T1000 (cell line): ENCODE results near the gene AADACL4.
"Not testable (repeated sequence)": the region's sequence is repeated elsewhere in the genome, so short reads cannot be mapped to it uniquely, and the experiment has no call there.

Source experiments
- DNase-seq: peaks from one replicate; lab custom pipeline; 2025; ENCODE audit warnings: mixed read lengths; lab: John Stamatoyannopoulos, UW

AADACL4 gene

DNA sequence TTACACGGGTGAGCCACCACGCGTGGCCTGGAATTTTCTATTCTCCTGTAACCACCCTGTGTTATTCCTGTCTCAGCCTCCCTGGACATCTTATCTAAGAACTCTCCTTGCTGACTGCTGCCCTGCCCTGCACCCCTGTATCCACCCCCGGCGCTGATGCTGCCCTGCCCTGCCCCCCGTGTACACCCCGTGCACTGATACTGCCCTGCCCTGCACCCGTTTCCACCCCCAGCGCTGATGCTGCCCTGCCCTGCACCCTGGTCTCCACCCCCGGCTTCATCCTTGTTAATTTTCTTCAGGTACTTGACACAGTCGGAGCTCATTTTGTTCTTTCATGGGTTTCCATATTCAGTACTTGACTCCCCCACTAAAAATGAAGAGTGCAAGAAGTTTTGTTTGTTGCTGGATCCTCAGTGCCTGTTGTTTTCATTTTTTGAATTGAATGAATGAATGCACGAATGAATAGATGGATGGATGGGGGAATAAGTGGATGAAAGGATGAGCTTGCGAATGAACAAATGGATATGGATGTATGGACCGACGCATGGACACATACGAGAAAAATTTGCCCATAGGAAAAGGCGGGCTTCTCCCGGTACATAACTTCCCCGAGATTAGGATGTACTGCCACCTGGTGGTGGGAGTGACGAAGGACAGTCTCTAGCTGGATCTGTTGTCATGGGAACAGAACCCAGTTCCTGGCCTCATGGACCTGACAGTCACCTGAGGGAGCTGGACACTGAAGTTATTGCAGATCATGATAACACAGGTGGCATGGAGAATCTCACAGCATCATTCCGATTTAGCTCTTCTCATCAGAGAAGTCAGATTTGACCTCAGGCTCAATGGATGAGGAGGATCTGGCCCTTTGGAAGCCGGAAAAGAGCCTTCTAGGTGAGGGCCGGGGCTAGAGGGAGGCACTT is 14.9 kb downstream of the AADACL4 start:
- peak; percentile 48 for DNase-seq

DNA sequence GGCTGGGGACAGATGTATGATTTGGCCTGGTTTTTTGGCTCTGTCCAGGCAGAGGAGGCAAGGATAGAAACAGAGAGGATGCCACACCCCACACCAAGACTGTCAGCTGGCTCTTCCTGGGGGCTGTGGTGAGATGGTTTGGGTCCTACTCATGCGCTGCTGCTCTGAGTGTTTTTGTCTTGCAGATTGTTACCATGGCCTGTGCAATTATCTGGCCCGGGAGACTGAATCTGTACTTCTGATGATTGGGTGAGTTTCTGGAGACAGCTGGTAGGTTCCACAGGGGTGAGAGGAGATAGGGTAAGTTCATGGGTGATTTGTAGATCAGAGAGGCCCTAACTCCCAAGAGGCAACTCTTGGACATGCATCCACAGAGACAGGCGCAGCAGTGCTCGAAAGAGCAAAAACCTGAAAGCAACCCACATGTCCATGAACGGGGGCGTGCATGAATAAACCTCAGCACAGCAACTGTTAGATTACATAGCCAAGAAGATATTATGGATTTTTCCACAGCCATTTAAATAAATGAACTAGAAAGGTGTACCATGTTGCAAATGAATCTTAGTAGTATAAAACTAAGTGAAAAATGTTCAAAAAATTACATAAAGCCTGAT is 17.8 kb downstream of the AADACL4 start:
- no peak for DNase-seq

DNA sequence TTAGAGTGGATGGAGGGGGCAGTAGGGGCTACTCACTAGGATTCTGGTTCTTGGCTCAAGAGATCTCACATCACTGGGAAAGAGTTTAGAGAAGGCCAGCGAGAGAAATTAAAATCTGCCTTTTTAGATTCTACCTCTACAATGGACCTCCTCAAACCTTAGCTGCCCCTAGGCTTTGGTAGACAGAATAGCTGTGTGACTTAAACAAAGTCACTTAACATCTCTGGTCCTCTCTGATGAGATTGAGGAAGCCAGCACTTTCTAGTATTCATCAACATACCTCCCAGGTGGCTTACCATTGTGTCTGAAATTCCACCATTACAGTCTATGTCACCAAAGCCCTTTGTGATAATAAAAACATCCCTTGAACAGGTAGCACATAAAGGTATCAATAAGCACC is 18.7 kb downstream of the AADACL4 start:
- no peak for DNase-seq

DNA sequence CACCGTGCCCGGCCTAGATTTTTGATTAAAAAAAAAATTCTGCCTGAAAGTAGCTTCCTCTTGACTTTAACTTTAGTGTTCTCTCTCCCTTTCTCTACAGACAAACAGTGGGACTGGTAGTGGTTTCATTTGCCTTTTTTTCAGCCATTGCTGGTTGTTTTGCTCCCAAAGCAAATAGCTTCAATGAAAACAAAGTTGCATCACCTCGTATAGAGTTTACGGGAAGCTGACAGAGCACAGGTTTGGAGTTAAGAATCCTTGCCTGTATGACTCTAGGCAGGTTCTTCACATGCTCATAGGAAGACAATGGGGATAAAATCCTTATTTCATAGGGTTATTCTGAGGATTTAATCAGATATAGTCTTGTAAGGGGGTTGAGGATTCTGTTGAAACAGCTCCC is 21.6 kb downstream of the AADACL4 start:
- DNase-seq: no peak

DNA sequence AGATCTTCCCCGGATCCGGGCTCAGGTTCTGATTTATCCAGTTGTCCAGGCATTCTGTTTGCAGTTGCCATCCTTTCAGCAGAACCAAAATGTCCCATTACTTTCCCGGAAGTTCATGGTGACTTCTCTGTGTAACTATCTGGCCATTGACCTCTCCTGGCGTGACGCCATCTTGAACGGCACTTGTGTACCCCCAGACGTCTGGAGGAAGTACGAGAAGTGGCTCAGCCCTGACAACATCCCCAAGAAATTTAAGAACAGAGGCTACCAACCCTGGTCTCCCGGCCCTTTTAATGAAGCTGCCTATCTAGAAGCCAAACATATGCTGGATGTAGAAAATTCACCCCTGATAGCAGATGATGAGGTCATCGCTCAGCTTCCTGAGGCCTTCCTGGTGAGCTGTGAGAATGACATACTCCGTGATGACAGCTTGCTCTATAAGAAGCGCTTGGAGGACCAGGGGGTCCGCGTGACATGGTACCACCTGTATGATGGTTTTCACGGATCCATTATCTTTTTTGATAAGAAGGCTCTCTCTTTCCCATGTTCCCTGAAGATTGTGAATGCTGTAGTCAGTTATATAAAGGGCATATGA is 22.4 kb downstream of the AADACL4 start:
- no peak for DNase-seq

DNA sequence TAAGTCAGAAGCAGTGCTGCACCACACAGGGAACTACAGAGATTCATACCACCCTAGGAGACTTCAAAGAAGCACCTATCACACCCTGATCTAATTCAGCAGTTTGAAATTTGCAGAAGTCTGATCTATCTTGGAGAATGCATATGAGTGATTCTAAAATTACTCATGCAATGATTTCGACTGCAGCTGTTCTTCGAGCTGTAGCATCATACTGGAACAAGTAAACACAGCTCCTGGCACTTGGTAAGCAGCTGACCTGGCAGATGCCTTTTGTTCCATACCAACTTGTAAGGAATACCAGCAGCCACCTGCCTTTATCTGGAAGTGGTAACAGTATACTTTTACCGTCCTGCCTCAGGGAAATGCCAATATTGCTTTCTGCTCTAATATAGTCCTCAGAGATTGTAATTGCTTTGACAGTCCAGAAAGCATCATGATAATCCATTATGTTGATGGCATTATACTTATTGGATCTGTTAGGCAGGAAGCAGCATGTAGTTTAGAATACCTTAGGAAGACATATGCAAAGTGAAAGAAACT is 25.7 kb downstream of the AADACL4 start:
- no peak for DNase-seq

DNA sequence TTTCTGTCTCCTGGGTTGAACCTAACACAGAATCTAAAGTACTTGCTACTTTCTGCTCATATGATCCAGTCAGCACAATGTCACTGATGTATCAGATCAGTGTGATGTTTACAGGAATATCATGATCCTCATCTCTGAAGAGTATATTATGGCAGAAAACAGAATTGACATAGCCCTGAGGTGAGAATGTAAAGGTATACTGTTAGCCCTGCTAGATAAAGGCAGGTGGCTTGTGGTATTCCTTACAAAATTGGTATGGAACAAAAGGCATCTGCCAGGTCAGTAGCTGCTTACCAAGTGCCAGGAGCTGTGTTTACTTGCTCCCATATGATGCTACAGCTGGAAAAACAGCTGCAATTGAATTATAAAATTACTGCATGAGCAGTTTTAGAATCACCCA is 30.5 kb downstream of the AADACL4 start:
- DNase-seq: no peak

DNA sequence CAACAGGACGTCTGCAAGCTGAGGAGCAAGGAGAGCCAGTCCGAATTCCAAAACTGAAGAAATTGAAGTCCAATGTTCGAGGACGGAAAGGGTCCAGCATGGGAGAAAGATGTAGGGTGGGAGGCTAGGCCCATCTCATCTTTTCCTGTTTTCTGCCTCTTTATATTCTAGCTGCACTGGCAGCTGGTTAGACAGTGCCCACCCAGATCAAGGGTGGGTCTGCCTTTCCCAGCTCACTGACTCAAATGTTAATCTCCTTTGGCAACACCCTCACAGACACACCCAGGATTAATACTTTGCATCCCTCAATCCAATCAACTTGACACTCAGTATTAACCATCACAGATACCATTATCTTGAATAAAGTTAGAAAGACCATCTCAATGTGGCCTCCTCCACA is 32.2 kb downstream of the AADACL4 start:
- DNase-seq: not testable (repeated sequence)

DNA sequence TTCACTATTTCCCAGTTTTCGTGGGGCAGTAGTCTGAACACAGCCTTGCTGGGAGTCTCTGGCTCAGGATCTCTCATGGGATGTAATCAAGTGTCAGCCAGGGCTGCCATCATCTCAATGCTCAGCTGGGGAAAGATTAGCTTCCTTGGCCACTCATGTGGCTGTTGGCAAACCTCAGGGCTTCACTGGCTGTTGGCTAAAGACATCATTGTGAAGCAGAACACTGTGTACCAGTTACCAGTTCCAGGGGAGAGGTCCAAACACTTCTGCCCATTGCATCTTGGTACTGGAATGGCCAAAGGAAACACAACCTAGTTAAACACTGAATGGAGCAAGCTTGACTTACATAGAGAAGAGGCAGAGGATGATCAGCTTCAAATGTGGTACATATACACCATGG is 33.7 kb downstream of the AADACL4 start:
- no peak for DNase-seq

DNA sequence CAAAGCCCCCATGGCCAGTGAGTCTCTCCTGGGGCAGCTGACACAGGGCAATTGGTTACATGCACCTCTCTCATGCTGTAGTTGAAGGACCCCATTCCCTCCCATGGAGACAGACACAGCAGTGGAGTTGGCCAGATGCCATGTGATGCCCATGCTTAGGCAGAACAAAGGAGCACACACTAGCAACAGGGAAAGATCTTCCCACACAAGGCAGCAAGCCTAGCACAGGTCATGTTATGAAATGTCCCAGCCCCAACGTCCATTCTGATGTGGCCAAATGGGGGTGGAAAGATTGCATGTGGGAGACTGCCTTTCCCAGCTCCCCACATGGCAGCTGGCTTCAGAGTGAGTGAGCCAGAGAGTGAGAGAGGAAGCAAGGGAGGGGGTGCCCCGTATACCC is 34.5 kb downstream of the AADACL4 start:
- DNase-seq: no peak

DNA sequence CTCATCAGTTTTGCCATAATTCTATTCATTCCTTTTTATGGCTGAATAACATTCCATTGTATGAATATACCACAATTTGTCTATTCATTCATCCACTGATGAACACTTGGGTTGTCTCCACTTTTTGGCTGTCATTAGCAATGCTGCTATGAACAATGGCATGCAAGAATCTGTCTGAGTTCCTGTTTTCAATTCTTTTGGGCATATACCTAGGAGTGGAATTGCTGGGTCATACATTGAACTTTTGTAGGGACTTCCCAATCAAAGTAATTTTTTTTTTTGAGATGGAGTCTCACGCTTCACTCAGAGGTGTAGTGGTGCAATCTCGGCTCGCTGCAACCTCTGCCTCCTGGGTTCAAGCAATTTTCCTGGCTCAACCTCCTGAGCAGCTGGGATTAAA is 34.9 kb downstream of the AADACL4 start:
- no peak for DNase-seq

DNA sequence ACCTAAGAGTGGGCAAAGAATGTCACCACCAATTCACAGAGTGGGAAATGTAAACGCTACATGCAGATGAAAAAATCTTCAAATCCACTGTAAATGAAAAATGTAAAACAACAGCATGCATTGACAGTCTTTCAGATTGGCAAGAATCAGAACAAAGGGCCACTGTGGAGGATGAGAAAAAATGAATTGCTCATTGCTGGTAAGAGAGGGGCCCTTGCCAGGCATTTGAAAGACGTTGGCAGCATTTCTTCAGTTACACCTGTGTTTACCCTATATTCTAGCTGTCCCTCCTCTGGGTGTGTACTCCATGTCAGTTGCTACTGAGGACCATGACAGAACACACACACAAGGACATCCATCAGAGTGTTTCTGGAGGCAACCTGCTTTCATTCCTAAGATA is 46.3 kb downstream of the AADACL4 start:
- no peak for DNase-seq

DNA sequence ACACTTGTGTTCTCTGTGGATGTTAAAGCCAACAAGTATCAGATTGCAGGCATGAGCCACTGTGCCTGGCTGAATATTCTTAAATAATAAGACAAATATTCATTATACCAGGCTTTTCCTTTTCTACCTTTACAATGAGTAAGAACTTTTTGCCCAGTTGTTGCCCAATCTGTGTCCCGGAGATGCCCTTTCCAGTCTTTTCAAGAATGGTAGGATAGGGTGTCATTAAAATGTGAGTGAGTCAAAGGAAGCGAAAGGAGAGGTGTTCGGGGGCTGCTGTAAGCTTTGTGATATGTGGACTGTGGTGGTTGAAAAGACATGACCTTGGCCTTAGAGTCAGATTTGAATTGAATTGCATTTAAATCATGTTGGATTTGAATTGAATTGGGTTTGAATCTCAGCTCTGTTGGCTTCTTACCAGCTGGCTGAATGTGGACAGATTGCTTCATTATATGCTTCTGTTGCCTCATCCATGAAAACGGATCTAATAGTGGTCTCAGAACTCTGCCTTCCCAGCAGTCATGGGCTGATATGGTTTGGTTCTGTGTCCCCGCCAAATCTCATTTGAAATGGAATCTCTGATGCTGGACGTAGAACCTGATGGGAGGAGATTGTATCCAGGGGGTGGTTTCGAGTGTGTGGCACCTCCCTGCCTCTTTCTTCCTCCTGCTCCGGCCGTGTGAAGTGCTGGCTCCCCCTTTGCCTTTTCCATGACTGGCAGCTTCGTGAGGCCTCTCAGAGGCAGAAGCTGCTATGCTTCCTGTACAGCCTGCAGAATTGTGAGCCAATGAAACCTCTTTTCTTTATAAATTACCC is 49.3 kb downstream of the AADACL4 start:
- DNase-seq: no peak

DNA sequence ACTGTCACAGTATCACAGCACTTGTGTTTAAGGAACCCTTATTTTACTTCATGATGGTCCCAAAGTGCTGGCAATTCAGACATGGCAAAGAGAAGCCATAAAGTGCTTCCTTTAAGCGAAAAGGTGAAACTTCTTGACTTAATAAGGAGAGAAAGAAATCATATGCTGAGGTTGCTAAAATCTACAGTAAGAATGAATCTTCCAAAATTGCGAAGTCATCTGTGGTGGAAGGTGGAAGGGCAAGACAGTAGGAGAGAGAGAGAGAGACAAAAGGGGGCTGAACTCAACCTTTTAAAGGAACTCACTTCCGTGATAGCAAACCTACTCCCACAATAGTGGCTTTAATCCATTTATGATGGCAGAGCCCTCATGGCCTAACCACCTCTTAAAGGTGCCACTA is 52.8 kb downstream of the AADACL4 start:
- no peak for DNase-seq

DNA sequence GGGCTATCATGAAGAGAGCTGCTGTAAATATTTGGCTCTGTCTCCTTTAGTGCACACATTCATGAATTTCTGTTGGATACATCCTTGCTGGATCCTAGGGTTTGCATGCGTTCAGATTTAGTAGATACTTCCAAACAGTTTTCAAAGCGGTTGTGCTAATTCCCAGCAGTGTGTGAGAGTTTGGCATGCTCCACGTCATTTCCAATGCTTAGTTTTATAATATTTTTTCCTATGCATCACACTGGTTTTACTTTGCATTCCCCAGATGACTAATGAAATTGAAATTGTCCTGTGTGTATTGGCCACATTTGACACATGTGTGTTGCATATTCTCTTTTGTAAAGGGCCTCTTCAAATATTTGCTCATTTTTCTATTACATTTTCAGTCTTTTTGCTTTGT is 53.5 kb downstream of the AADACL4 start:
- no peak for DNase-seq

DNA sequence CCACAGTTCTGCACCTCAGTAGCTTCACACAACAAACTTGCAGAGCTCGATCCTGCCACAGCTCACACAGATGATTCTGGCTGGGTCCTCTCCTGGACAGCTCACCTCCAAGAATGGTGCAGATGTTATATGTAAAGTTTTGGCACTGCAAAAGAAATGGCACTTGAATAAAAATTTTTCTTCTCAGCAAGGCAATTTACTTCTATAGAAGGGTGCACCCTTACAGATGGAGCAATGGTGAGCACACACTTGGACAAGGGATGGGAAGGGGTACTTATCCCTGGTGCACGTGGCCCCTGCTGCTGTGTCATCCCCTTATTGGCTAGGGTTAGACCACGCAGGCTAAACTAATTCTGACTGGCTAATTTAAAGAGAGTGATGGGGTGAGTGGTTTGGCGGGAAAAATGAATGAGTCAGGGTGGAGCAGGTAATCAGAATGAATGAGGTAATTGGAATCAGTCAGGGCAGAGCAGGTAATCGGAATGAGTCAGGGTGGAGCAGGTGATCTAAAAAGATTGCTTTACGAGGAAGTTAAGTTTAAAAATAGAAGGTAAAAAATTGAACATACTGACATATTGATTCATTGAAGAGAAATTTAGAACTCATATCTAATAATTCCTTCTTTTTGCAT is 60.1 kb downstream of the AADACL4 start:
- no peak for DNase-seq

DNA sequence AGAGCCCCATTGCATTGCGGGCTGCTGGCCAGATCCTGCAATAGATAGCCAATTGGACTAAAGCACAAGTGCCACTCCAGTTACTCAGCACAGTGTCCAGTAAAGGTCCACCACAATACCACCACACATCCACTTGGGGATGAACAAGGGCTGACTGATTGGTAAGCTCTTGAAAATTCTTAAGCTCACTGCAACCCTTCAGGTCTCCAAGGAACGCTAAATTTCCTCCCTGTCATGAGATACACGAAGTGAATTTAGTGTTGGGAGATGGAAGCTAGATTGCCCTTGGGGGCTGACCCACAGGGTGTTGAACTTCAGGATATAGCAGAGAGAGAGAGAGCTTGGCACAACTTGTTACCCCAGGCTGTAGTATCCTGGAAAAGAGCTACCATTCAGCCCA is 62.2 kb downstream of the AADACL4 start:
- DNase-seq: no peak

DNA sequence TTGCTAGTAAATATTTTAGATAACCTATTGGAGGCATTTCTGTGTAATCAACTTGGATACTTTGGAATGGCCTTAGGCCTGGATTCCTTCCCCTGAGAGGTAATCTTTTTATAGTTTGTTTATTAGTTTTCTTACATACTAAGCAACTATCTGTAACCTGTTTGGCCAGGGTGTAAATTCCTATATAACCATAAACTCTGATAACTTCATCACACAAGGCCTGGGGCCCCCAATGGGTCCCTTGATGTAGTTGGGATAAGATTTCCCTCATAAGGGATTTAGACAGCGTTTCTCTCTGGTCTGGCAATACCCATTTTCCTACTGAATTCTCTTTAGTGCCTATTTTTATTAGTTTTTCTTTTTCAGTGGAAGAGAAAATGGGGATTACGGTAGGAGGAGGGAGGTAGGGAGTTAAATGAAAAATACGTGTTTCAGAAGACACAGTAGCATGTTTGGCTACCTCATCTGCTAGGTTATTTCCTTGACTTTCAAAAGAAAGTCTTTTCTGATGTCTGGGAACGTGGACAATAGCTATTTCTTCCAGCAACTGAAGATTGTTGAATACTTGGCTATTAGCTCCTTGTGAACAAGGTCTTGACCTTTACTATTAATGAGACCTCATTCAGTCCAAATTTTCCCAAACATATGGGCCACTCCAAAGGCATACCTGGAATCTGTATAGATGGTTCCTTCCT is 64.7 kb downstream of the AADACL4 start:
- DNase-seq: no peak

DNA sequence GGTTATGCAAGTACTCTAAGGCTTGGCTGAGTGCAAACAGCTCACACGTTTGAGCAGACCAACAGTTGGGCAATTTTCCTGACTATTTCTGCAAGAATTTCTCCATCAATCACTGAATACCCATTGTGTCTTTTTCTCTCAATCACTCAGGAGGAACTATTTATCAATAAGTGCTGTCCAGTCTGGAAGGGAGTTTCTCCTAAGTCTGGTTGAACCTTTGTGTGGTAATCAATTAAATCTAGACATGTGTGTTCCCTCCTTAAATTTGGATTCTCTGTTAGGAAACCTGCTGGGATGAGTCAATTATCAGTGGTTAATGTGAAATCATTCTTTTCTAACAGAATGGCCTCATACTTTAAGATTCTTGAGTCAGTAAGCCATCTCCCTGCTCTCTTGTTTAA is 65.2 kb downstream of the AADACL4 start:
- no peak for DNase-seq

DNA sequence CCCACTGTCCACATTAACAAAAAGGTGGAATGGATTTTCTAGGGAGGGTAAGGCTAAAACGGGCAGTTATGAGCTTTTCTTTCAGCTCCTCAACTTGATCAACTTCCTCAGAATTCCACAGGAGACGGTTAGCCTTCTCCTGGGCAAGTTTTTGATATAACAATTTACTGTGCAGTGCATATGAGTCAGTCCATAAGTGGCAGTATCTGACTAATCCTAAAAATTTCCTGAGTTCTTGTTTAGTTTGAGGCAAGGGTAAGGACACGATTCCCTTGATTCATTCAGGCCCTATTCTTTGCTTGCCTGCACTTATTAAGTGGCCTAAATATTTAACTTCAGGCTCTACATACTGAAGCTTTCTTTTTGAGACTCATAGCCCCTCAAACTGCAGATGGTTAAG is 65.8 kb downstream of the AADACL4 start:
- DNase-seq: no peak

DNA sequence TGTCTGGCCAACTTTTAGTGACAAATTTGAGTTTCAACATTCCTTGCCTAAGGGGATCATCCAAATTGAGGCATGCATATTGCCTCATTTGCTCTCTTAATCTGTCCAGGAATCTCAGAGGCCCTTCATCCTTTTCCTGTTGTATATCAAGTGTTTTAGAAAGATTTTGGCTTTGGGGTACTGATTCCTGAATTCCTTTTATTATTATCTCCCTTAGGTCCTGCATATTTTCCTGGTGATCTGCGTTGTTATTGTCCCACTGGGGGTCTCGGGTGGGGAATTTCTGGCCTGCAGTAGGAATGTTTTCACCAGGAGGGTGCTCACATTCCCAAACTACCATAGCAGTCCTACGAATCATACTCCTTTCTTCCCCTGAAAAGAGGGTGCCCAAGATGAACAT is 67.7 kb downstream of the AADACL4 start:
- DNase-seq: no peak
